RWPE2 (cell line): ENCODE data around the gene FRZB.

Experiments
- ATAC-seq: fragments of 200-7000 bp; cut with Tn5 transposase; 3 replicates; pipeline ENCODE4 v1.9.1; 2021; ENCODE audit warnings: low read depth
- DNase-seq: peaks from one replicate; pipeline ENCODE4 v3.0.0-alpha.2; 2020; ENCODE audit warnings: low spot score
- H3K27ac ChIP-seq: fragments of 450-650 bp; 2 replicates; pipeline ENCODE4 v1.5.1; 2017; ENCODE audit warnings: mild to moderate bottlenecking; ENCODE audit not compliant: poor library complexity, severe bottlenecking
- H3K27me3 ChIP-seq: fragments of 250-450 bp; sonication (Bioruptor Pico); 2 replicates; pipeline ENCODE4 v1.5.1; 2021; ENCODE audit warnings: mild to moderate bottlenecking, moderate library complexity; ENCODE audit not compliant: insufficient read depth, poor library complexity, severe bottlenecking
- H3K36me3 ChIP-seq: fragments of 250-450 bp; sonication (Bioruptor Pico); 2 replicates; pipeline ENCODE4 v1.5.1; 2020; ENCODE audit warnings: low read depth, mild to moderate bottlenecking, moderate library complexity
- H3K4me1 ChIP-seq: fragments of 250-450 bp; sonication (Bioruptor Pico); 2 replicates; pipeline ENCODE4 v1.5.1; 2021; ENCODE audit warnings: mild to moderate bottlenecking, moderate library complexity; ENCODE audit not compliant: insufficient read depth, poor library complexity, severe bottlenecking
- H3K4me3 ChIP-seq: fragments of 250-450 bp; sonication (Bioruptor Pico); 2 replicates; pipeline ENCODE4 v1.5.1; 2021; ENCODE audit warnings: mild to moderate bottlenecking, moderate library complexity; ENCODE audit not compliant: severe bottlenecking
- H3K9me3 ChIP-seq: fragments of 250-450 bp; sonication (Bioruptor Pico); 2 replicates; pipeline ENCODE4 v1.5.1; 2021; ENCODE audit warnings: mild to moderate bottlenecking, moderate library complexity; ENCODE audit not compliant: severe bottlenecking
- TF ChIP-seq, protein P1 (sequence below): fragments of 450-650 bp; IDR thresholded peaks from one replicate; pipeline ENCODE4 v1.5.1; 2017; ENCODE audit warnings: mild to moderate bottlenecking, moderate library complexity; ENCODE audit not compliant: poor library complexity, severe bottlenecking

The FRZB gene

DNA sequence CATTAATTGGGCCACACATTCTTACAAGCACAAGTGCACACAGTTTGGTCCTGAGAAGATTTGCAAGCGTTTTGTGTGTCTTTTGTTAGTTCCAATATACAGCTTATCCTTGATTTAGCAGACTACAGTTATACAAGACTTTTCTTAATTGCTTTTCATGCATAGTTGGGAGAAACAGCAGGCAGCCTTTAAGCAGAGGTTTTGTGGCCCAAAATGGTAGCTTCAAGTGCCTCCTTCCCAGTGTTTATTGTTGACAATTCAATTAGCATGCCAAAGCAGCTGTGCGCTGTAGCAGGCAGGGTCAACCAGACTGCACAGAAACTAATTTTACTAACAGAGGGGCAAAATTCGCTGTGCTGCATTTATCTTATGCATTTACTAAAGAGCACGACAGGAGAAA is 47.5 kb downstream of the FRZB start:
- Histone ChIP-seq H3K27ac (no peak overlapping the region), H3K4me1 (no peaks in the 10 kb centered on the region), H3K36me3 (no peaks in the 10 kb centered on the region), H3K9me3 (no peaks in the 10 kb centered on the region), H3K4me3 (no peak overlapping the region), H3K27me3 (no peaks in the 10 kb centered on the region)
- ATAC-seq (no peak), DNase-seq (no peak)
- TF ChIP-seq, protein P1, sequence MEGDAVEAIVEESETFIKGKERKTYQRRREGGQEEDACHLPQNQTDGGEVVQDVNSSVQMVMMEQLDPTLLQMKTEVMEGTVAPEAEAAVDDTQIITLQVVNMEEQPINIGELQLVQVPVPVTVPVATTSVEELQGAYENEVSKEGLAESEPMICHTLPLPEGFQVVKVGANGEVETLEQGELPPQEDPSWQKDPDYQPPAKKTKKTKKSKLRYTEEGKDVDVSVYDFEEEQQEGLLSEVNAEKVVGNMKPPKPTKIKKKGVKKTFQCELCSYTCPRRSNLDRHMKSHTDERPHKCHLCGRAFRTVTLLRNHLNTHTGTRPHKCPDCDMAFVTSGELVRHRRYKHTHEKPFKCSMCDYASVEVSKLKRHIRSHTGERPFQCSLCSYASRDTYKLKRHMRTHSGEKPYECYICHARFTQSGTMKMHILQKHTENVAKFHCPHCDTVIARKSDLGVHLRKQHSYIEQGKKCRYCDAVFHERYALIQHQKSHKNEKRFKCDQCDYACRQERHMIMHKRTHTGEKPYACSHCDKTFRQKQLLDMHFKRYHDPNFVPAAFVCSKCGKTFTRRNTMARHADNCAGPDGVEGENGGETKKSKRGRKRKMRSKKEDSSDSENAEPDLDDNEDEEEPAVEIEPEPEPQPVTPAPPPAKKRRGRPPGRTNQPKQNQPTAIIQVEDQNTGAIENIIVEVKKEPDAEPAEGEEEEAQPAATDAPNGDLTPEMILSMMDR, result no peak

DNA sequence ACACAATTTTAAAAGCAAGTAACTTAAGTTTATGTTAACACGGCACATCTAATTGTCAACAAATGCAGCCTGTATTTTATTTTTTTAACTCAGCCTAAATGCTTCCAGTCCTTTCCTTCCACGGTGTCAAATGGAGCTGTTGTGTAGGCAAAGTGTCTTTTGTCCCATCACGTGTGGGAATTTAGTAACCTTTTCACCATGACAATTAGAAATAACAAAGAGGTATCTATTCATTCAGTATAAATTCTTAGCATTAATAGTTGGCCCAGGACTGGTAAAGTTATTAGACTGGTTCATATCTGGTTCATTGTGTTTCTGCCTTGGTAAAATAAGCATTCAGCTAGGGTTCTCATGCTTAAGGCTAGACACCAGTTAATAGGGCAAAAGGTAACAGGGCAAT is 47.9 kb downstream of the FRZB start:
- Histone ChIP-seq H3K27me3 (no peaks in the 10 kb centered on the region), H3K9me3 (no peaks in the 10 kb centered on the region), H3K27ac (no peak overlapping the region), H3K4me3 (no peak overlapping the region), H3K36me3 (no peaks in the 10 kb centered on the region), H3K4me1 (no peaks in the 10 kb centered on the region)
- DNase-seq (no peak), ATAC-seq (no peak)
- TF ChIP-seq, protein P1, result no peak

DNA sequence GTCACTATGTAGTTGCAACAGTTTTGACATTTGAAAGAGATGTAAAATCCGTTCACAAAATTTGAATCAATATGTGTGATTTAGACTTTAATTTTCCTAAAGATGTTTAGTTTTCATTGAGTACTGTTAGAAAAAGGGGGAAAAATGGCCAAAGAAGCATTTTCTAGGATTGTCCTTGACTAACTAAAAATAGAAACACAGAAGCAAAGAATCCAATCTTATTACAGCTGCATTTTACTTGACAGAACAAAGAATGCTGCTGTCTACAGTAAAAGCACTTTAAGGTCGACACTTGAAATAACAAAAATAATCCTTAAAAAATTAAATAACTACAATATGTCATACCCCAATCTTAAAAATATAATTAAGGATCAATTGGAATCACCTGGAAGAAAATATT is 48.9 kb downstream of the FRZB start:
- H3K27me3 ChIP-seq, result no peaks in the 10 kb centered on the region
- H3K36me3 ChIP-seq, result no peaks in the 10 kb centered on the region
- H3K4me3 ChIP-seq, result no peak overlapping the region
- TF ChIP-seq, protein P1, result no peak
- no peaks in the 10 kb centered on the region for H3K9me3 ChIP-seq
- H3K27ac ChIP-seq, result no peak overlapping the region
- DNase-seq, result no peak
- H3K4me1 ChIP-seq, result no peaks in the 10 kb centered on the region
- no peak for ATAC-seq

DNA sequence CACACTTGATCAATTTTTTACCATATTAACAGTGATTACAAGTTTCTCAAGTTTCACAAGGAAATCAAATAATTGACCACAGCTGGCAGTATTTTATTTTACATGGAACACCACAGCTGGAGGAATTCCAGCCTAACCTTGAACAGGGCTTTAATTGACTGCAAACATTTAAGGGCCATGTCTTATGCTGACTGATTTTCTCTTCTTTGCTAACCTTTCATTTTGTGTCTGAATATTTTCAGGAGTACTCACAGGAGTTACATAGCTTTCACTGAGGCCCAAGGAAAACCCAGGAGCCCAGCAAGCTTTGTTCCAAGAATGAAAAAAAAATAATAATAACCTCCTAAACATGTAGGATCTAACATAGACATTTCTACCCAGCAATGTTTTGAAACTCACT is 49.6 kb downstream of the FRZB start:
- H3K27me3 ChIP-seq, result no peaks in the 10 kb centered on the region
- no peaks in the 10 kb centered on the region for H3K4me1 ChIP-seq
- no peak overlapping the region for H3K27ac ChIP-seq
- no peak for ATAC-seq
- TF ChIP-seq, protein P1, result no peak
- H3K36me3 ChIP-seq, result no peaks in the 10 kb centered on the region
- DNase-seq, result no peak
- no peak overlapping the region for H3K4me3 ChIP-seq
- no peaks in the 10 kb centered on the region for H3K9me3 ChIP-seq

DNA sequence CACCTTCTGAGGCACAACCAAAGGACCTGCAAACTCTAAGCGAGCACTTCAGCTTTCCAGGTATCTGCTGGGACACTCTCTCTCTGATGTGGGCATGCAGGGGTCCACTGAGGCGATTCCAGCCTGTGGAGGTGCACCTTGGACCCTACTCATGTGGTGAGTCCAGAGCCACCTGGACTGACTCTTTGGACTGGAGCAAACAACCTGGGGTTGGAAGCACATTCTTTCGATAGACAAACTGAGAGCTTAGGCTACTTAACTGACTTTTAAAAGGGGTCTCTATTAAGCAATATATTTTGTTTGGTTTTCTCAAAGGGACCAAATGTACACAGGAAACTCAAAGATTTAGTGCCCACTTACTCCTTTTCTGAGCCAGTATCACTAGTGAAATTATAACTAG is 51.6 kb downstream of the FRZB start:
- Histone ChIP-seq H3K4me1 (no peaks in the 10 kb centered on the region), H3K9me3 (no peaks in the 10 kb centered on the region), H3K27me3 (no peaks in the 10 kb centered on the region), H3K27ac (no peak overlapping the region), H3K4me3 (no peak overlapping the region), H3K36me3 (no peaks in the 10 kb centered on the region)
- ATAC-seq, result no peak
- DNase-seq, result no peak
- TF ChIP-seq, protein P1, result no peak
